Right lobe of liver (tissue), 6 donors: ENCODE results near the gene LHFPL6. TPM values are rescaled to one million over a fixed set of nuclear protein-coding genes. Genes with fewer than 3 reads are reported as not detected.

Source experiments
- ATAC-seq, 4 donors: fragments of 200-7000 bp; cut with Tn5 transposase; one replicate each; pipeline ENCODE4 v1.9.1; 2020; ENCODE audit warnings: mild to moderate bottlenecking in 4 of 4, moderate library complexity in 4 of 4
- DNase-seq, 3 donors: peaks; one replicate each; pipeline ENCODE4 v3.0.0-alpha.2; 2020
- H3K27ac ChIP-seq, 3 donors: fragments of 200-600 bp; one replicate each; pipeline ENCODE4 v1.8.0; 2022
- H3K27me3 ChIP-seq, 2 donors: fragments of 200-600 bp; one replicate each; pipeline ENCODE4 v1.8.0; 2022
- H3K36me3 ChIP-seq, 4 donors: fragments of 200-600 bp; sonication (generic) in 1 of 4; one replicate each; pipeline versions ENCODE4 v1.5.1 to v1.8.0; 2017 to 2022; ENCODE audit warnings: control low read depth in 1 of 4
- H3K4me1 ChIP-seq, 4 donors: fragments of 200-600 bp; sonication (generic) in 1 of 4; one replicate each; pipeline versions ENCODE4 v1.5.1 to v1.8.0; 2017 to 2022; ENCODE audit warnings: control low read depth in 1 of 4
- H3K4me3 ChIP-seq, 3 donors: fragments of 200-600 bp; one replicate each; pipeline ENCODE4 v1.8.0; 2022
- H3K9me3 ChIP-seq, 4 donors: fragments of 200-600 bp; sonication (generic) in 1 of 4; one replicate each; pipeline versions ENCODE4 v1.5.1 to v1.8.0; 2017 to 2022; ENCODE audit warnings: control low read depth in 1 of 4
- POLR2A ChIP-seq: fragments of 450-650 bp; IDR thresholded peaks from one replicate; pipeline ENCODE4 v1.6.1; 2017; ENCODE audit warnings: antibody characterized with exemption, mild to moderate bottlenecking
- WGBS: methylation state at CpG from one replicate; pipeline ENCODE4 v1.1.6; 2018; ENCODE audit warnings: low coverage, low lambda C conversion rate; ENCODE audit not compliant: insufficient coverage; ENCODE audit errors: missing lambda C conversion rate; 5-methylcytosine and 5-hydroxymethylcytosine counted together
- intact Hi-C, 2 donors: fragments of 100-400 bp; cut with DNase I; formaldehyde crosslinking; loops; one replicate each; pipeline versions ENCODE4 v1.11.2 to v1.14.1; 2022
- total RNA-seq, 6 experiments: library from RNA; depleted of rRNA in 2 of 6; stranded (reverse); fragments of >200 nt in 2 of 6; fragmentation: NEBNext Ultra II Directional in 3 of 6; extraction: Animal tissue kit (Norgen Biotek cat#: 25700) in 3 of 6; gene quantifications; one replicate each; pipeline versions ENCODE4 v1.1.0 to v1.2.4, GENCODE V29; 2016 to 2023
- TF ChIP-seq, protein P1 (sequence below), 4 donors: fragments of 200-600 bp in 3 of 4; fragments of 450-650 bp in 1 of 4; IDR thresholded peaks; one replicate each; pipeline versions ENCODE4 v1.5.1 to v1.8.0; 2016 to 2022; ENCODE audit warnings: antibody characterized with exemption in 4 of 4, mild to moderate bottlenecking in 2 of 4
- donor health status: DM: no; HTN: yes; CAD: no.
- donor health status: DM: no; HTN: no; CAD: no.
- donor health status: DM: no; HTN: no; CAD: no.
- donor health status: DM: no; HTN: yes; CAD: no.
- donor health status: DM: no; HTN: yes; CAD: no.

The LHFPL6 gene
- total RNA-seq, 6 experiments from 2014 or later = 3.0 to 8.4 (median 4.6) TPM

DNA sequence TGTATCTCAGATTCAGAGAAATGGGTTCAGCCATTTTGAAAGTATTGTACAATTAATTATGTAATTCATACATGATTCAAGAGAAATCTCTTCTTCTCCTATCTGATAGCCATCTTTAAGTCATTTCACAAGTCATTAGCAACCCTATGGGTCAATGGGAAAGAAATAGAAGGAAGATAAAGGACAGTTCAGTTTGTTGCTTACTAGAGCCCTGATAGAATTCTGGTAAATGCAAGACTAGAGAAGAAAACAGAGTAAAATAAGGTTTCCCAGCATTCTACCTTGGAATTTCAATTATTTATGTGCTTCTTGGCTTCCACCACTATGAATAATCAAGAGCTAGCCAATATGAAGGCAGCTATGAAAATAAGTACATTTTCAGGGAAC, 117.7 kb downstream of the LHFPL6 start:
- no peaks in the 10 kb centered on the region for H3K36me3 ChIP-seq
- TF ChIP-seq, protein P1, sequence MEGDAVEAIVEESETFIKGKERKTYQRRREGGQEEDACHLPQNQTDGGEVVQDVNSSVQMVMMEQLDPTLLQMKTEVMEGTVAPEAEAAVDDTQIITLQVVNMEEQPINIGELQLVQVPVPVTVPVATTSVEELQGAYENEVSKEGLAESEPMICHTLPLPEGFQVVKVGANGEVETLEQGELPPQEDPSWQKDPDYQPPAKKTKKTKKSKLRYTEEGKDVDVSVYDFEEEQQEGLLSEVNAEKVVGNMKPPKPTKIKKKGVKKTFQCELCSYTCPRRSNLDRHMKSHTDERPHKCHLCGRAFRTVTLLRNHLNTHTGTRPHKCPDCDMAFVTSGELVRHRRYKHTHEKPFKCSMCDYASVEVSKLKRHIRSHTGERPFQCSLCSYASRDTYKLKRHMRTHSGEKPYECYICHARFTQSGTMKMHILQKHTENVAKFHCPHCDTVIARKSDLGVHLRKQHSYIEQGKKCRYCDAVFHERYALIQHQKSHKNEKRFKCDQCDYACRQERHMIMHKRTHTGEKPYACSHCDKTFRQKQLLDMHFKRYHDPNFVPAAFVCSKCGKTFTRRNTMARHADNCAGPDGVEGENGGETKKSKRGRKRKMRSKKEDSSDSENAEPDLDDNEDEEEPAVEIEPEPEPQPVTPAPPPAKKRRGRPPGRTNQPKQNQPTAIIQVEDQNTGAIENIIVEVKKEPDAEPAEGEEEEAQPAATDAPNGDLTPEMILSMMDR (IDR thresholded peaks at IDR 0.05) = no peak
- no peak for TF ChIP-seq POLR2A
- DNase-seq = no peak
- H3K4me3 ChIP-seq = no peak overlapping the region
- H3K27me3 ChIP-seq = no peaks in the 10 kb centered on the region
- no peaks in the 10 kb centered on the region for H3K4me1 ChIP-seq
- intact Hi-C loops = no loop called here
- no peak overlapping the region for H3K27ac ChIP-seq
- ATAC-seq = no peak
- no peaks in the 10 kb centered on the region for H3K9me3 ChIP-seq

DNA sequence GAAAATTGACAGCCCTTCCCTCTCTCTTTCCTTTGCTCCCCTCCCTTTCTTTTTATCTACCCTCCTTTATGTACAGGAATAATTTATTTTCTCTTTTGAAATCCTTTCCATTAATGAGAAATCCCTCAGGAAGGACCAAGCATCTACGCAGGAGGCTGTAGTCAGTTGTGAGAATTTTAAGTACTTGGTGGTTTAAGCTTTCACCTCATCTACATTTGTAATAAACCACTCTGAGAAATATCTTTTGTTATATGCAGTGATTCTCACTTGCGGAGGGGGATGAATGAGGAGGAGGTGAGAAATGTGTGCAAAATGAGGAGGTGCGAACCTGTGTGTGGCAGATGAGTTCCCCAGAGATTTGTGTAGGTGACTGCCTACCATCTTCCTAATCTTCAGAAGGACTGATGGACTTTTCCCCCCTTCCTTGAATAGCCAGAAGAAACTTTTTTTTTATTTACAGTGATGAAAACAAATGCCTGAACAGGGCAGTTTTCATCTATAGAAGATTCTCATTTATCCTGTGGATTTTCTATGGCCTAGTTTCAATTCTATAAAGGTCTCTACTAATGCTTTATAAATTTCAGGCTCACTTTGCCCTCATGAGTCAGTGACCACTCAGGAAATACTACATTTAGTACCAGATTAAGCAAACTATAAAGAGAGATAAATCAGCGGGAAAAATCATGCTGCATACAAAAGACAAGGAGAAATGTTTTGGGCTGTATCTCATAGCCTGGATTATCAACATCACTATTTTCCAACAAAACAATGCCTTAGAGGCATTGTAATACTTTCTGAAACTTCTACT, 118.3 kb downstream of the LHFPL6 start:
- no peak overlapping the region for H3K27ac ChIP-seq
- DNase-seq (no peak), ATAC-seq (no peak)
- 77% methylated on average over 4 of the region's 4 CpGs for WGBS
- H3K36me3 ChIP-seq = no peaks in the 10 kb centered on the region
- TF ChIP-seq, protein P1 (IDR thresholded peaks at IDR 0.05) = no peak
- TF ChIP-seq POLR2A = no peak
- H3K4me1 ChIP-seq = no peaks in the 10 kb centered on the region
- no peaks in the 10 kb centered on the region for H3K9me3 ChIP-seq
- no peaks in the 10 kb centered on the region for H3K27me3 ChIP-seq
- H3K4me3 ChIP-seq = no peak overlapping the region
- intact Hi-C loops = no loop called here

DNA sequence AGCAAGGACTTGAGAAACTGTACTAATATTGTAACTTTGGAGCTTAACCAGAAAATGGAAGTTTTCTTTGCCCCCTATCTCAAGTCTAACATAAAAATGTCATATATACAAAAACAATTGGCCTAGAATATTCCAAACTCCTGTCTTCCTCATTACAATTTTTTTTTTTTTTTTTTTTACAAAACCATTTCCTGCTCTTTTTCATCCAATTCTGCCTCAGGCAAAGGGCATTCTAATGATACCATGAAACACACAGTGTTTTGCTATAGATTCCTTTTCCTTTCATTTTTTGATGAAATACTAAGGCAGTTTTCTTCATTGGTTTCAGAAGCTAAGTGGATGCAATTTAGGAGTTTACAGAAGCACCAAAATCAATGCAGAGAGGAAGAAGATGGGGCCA, 119.7 kb downstream of the LHFPL6 start:
- no peak for ATAC-seq
- Histone ChIP-seq H3K27me3 (no peaks in the 10 kb centered on the region), H3K4me1 (no peaks in the 10 kb centered on the region), H3K4me3 (no peak overlapping the region), H3K9me3 (no peaks in the 10 kb centered on the region), H3K36me3 (no peaks in the 10 kb centered on the region), H3K27ac (no peak overlapping the region)
- intact Hi-C loops = no loop called here
- TF ChIP-seq, protein P1 (IDR thresholded peaks at IDR 0.05) = no peak
- no peak for TF ChIP-seq POLR2A
- DNase-seq = no peak

DNA sequence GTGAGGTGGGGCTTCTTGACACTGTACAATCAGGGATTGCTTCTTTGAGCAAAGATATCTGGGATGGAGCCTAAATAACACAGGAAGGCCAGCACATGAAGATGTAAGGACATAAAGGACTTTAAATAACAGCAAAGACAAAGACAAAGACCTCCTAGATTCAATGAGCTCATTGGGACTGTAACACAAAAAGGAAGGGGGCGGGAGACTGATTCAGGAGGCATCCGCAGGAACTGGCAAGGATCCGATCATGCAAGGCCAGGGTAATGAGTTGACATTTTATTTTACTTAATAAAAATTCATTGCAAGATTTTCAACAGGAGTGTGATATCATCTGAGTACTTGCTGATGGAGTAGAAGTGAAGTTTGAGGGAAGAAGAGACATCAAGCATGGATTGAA, 121.5 kb downstream of the LHFPL6 start:
- no peak for DNase-seq
- intact Hi-C loops = no loop called here
- Histone ChIP-seq H3K36me3 (no peaks in the 10 kb centered on the region), H3K27me3 (no peaks in the 10 kb centered on the region), H3K27ac (no peak overlapping the region), H3K4me3 (no peak overlapping the region), H3K9me3 (no peaks in the 10 kb centered on the region), H3K4me1 (no peaks in the 10 kb centered on the region)
- no peak for ATAC-seq
- 65% methylated on average over 3 of the region's 3 CpGs for WGBS
- TF ChIP-seq POLR2A = no peak
- TF ChIP-seq, protein P1 (IDR thresholded peaks at IDR 0.05) = no peak

DNA sequence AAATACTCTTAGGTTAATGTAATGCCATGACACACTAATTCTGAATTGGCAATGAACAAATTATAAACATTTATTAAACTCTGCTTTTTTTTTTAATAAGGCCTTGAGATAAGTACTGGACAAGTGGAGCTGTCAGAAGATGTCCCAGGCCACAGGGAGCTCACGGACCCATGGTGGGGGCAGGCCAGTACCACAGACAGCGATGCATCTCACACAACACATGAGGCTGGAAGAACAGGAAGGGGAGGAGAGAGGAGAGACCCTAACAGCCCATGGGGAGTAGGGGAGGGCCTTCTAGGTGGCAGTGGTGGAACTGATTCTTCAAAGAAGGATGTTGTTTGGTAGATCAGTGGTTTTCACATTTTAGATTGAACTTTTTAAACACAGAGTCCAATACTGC, 128.4 kb downstream of the LHFPL6 start:
- Histone ChIP-seq H3K4me3 (no peak overlapping the region), H3K4me1 (no peaks in the 10 kb centered on the region), H3K9me3 (no peaks in the 10 kb centered on the region), H3K27ac (no peak overlapping the region), H3K36me3 (no peaks in the 10 kb centered on the region), H3K27me3 (no peaks in the 10 kb centered on the region)
- intact Hi-C loops = no loop called here
- no peak for TF ChIP-seq POLR2A
- TF ChIP-seq, protein P1 (IDR thresholded peaks at IDR 0.05) = no peak
- 50% methylated on average over 1 of the region's 2 CpGs for WGBS
- ATAC-seq (no peak), DNase-seq (no peak)
